Right cardiac atrium (tissue), 5 donors: Measurements from ENCODE around the gene MADCAM1. TPM values are rescaled to one million over a fixed set of nuclear protein-coding genes. Genes with fewer than 3 reads are reported as not detected.

Experiments used
- ATAC-seq, 2 donors: fragments of 200-7000 bp; cut with Tn5 transposase; one replicate each; pipeline versions ENCODE4 v1.8.0 to v1.9.1; 2020; ENCODE audit warnings: moderate library complexity in 2 of 2, mild to moderate bottlenecking in 1 of 2
- DNase-seq, 3 donors: peaks; one replicate each; pipeline ENCODE4 v3.0.0-alpha.2; 2020
- H3K27ac ChIP-seq: one replicate; pipeline ENCODE4 v1.5.1; 2013; ENCODE audit warnings: mild to moderate bottlenecking, low read length, control low read depth, moderate library complexity
- H3K27me3 ChIP-seq: one replicate; pipeline ENCODE4 v1.6.1; 2013; ENCODE audit not compliant: control insufficient read depth, insufficient read depth
- H3K4me1 ChIP-seq: one replicate; pipeline ENCODE4 v1.6.1; 2013; ENCODE audit warnings: low read length; ENCODE audit not compliant: control insufficient read depth, insufficient read depth
- H3K4me3 ChIP-seq: one replicate; pipeline ENCODE4 v1.5.1; 2013; ENCODE audit warnings: low read length, control low read depth
- H3K9me3 ChIP-seq: one replicate; pipeline ENCODE4 v1.6.1; 2013; ENCODE audit warnings: low read length; ENCODE audit not compliant: control insufficient read depth
- WGBS: extraction: QIAGEN DNeasy Blood & Tissue Kit; methylation state at CpG from one replicate; pipeline ENCODE4 v1.1.7; 2013; 5-methylcytosine and 5-hydroxymethylcytosine counted together
- intact Hi-C, 4 donors: fragments of 100-400 bp; cut with DNase I; formaldehyde crosslinking; loops; one replicate each; pipeline versions ENCODE4 v1.11.0 to v1.14.0; 2022 to 2023
- polyA plus RNA-seq: library from polyadenylated mRNA; stranded (reverse); fragments of 200-250 nt; gene quantifications from one replicate; pipeline ENCODE4 v1.2.3, GENCODE V29; 2013
- total RNA-seq, 4 donors: library from RNA; stranded (reverse); fragmentation: NEBNext Ultra II Directional; extraction: Animal tissue kit (Norgen Biotek cat#: 25700); gene quantifications; one replicate each; pipeline ENCODE4 v1.2.1, GENCODE V29; 2021
- donor health status: healthy with polysubstance abuse.
- donor health status: DM: no; HTN: yes; CAD: no.
- donor health status: DM: no; HTN: no; CAD: no.
- donor health status: DM: no; HTN: yes; CAD: no; lungs with severe emphysema.
- donor health status: DM: yes; HTN: yes; CAD: no.

MADCAM1 gene
- total and polyA plus RNA-seq, 5 donors, result 0.27 to 0.59 (median 0.34) TPM

- intact Hi-C loops, result loop anchor here in 3 of 4 donors (5.0 kb wide), 2 partner anchors 42 to 132 kb away; partner anchors contain the start of genes BSG (in 2 of the 3) and RNF126 (in 1 of the 3)
- WGBS, result 70% methylated on average over 38 of the region's 38 CpGs
- no peaks in the 10 kb centered on the region for H3K9me3 ChIP-seq
Measured at GRCh38 chr19:530134-531008, 34.1 kb downstream of the MADCAM1 start.

GRCh38 chr19:531009-531752 is 34.9 kb downstream of the MADCAM1 start:
- peaks cover 9% of the 10 kb centered on the region for H3K4me1 ChIP-seq
- peak overlapping the region; percentile 92 for H3K27ac ChIP-seq
- H3K9me3 ChIP-seq, result no peaks in the 10 kb centered on the region
- peak; percentile 67 to 80 for ATAC-seq
- no peaks in the 10 kb centered on the region for H3K27me3 ChIP-seq
- peak; percentile 84 to 96 (median 95) for DNase-seq
- H3K4me3 ChIP-seq, result peak overlapping the region; percentile 98
- WGBS, result under 1% methylated on average over 103 of the region's 103 CpGs
- intact Hi-C loops, result loop anchor here in 3 of 4 donors (5.0 kb wide), 2 partner anchors 41 to 131 kb away; partner anchors contain the start of genes BSG (in 2 of the 3) and RNF126 (in 1 of the 3)

More at GRCh38 chr19:530134-531008, 34.1 kb downstream of the MADCAM1 start:
- Histone ChIP-seq H3K27ac (no peak overlapping the region), H3K4me3 (peak overlapping the region; percentile 98), H3K27me3 (no peaks in the 10 kb centered on the region), H3K4me1 (peaks cover 9% of the 10 kb centered on the region)
- peak in 1 of 3 donors; percentile 69 for DNase-seq
- no peak for ATAC-seq

GRCh38 chr19:531753-532560 is 35.7 kb downstream of the MADCAM1 start, which contains the start of gene CDC34:
Gene CDC34, plus strand, starts transcription at chr19:531760. Its CDS starts 172 bp downstream, at chr19:531932.
- Histone ChIP-seq H3K4me3 (peak within 1 kb of the TSS; percentile 98), H3K27ac (peak within 1 kb of the TSS; percentile 92), H3K9me3 (no peaks in the 10 kb centered on the region), H3K4me1 (peaks cover 9% of the 10 kb centered on the region), H3K27me3 (no peaks in the 10 kb centered on the region)
- under 1% methylated on average over 84 of the region's 84 CpGs for WGBS
- peak; percentile 8 to 9 for ATAC-seq
- DNase-seq, result no peak
- intact Hi-C loops, result loop anchor here in 3 of 4 donors (5.0 kb wide), 2 partner anchors 40 to 130 kb away; partner anchors contain the start of genes BSG (in 2 of the 3) and RNF126 (in 1 of the 3)

DNA sequence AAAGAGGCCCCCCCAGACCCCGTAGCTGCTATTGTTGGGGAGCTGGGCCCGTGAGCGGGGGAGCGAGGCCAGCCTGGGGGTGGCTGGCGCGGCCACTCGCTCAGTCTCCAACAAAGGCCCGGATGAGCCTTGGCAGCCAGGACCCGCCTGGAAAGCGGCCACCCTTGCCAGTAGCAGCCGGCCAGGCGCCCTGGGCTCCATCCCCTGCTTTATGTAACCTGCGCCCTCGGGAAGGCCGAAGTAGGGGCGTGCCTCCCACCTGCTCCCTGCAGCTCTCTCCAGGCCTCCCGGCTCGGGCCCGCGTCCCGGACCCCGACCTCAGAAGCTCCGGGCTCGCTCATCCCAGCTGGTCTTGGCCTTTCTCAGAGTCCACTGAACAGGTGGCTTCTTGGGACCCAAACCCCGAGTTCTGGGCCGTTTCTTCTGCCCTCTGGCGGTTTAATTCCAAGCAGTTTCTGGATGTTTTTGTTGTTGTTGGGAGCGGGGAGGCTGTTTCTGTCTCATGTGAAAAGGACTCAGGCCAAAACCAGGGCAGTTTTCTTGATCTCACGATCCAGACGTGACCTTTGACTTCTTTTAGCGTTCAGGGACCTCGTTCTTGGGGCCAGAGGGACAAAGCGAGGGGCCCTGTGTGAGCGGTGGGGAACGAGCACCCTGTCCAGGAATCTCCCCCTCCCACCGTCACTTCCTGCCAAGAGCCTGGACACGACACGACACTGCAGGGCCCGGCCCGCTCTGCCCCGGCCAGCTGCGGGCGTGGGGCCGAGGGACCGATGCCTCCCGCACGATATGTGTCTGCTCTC is 36.5 kb downstream of the MADCAM1 start:
- ATAC-seq (peak; percentile 56), DNase-seq (peak; percentile 84 to 95 (median 93))
- peaks cover 9% of the 10 kb centered on the region for H3K4me1 ChIP-seq
- no peaks in the 10 kb centered on the region for H3K9me3 ChIP-seq
- no peaks in the 10 kb centered on the region for H3K27me3 ChIP-seq
- peak overlapping the region; percentile 71 for H3K27ac ChIP-seq
- WGBS, result under 1% methylated on average over 47 of the region's 47 CpGs
- H3K4me3 ChIP-seq, result peak overlapping the region; percentile 98
- intact Hi-C loops, result loop anchor here in 3 of 4 donors (5.0 kb wide), 2 partner anchors 40 to 130 kb away; partner anchors contain the start of genes BSG (in 2 of the 3) and RNF126 (in 1 of the 3)

- intact Hi-C loops, result loop anchor here in 3 of 4 donors (5.0 kb wide), 2 partner anchors 39 to 129 kb away; partner anchors contain the start of genes BSG (in 2 of the 3) and RNF126 (in 1 of the 3)
- no peaks in the 10 kb centered on the region for H3K27me3 ChIP-seq
- DNase-seq (peak in 1 of 3 donors; percentile 67), ATAC-seq (no peak)
- H3K9me3 ChIP-seq, result no peaks in the 10 kb centered on the region
- H3K4me3 ChIP-seq, result peak overlapping the region; percentile 98
- WGBS, result 27% methylated on average over 25 of the region's 25 CpGs
- peaks cover 9% of the 10 kb centered on the region for H3K4me1 ChIP-seq
- peak overlapping the region; percentile 71 for H3K27ac ChIP-seq
Measured at GRCh38 chr19:533364-534058, 37.2 kb downstream of the MADCAM1 start.

GRCh38 chr19:534088-534487 is 37.8 kb downstream of the MADCAM1 start:
- Histone ChIP-seq H3K4me3 (no peak overlapping the region), H3K27ac (no peak overlapping the region), H3K9me3 (no peaks in the 10 kb centered on the region), H3K27me3 (no peaks in the 10 kb centered on the region), H3K4me1 (peaks cover 9% of the 10 kb centered on the region)
- ATAC-seq, result no peak
- intact Hi-C loops, result loop anchor here in 3 of 4 donors (5.0 kb wide), 2 partner anchors 38 to 128 kb away; partner anchors contain the start of genes BSG (in 2 of the 3) and RNF126 (in 1 of the 3)
- 82% methylated on average over 14 of the region's 14 CpGs for WGBS
- DNase-seq, result peak in 1 of 3 donors; percentile 61

- Histone ChIP-seq H3K27ac (no peak overlapping the region), H3K27me3 (no peaks in the 10 kb centered on the region), H3K9me3 (no peaks in the 10 kb centered on the region), H3K4me1 (peaks cover 9% of the 10 kb centered on the region), H3K4me3 (no peak overlapping the region)
- DNase-seq, result peak in 1 of 3 donors; percentile 72
- no peak for ATAC-seq
- intact Hi-C loops, result no loop called here
- 74% methylated on average over 16 of the region's 16 CpGs for WGBS
Measured at GRCh38 chr19:535017-535835, 38.9 kb downstream of the MADCAM1 start.

DNA sequence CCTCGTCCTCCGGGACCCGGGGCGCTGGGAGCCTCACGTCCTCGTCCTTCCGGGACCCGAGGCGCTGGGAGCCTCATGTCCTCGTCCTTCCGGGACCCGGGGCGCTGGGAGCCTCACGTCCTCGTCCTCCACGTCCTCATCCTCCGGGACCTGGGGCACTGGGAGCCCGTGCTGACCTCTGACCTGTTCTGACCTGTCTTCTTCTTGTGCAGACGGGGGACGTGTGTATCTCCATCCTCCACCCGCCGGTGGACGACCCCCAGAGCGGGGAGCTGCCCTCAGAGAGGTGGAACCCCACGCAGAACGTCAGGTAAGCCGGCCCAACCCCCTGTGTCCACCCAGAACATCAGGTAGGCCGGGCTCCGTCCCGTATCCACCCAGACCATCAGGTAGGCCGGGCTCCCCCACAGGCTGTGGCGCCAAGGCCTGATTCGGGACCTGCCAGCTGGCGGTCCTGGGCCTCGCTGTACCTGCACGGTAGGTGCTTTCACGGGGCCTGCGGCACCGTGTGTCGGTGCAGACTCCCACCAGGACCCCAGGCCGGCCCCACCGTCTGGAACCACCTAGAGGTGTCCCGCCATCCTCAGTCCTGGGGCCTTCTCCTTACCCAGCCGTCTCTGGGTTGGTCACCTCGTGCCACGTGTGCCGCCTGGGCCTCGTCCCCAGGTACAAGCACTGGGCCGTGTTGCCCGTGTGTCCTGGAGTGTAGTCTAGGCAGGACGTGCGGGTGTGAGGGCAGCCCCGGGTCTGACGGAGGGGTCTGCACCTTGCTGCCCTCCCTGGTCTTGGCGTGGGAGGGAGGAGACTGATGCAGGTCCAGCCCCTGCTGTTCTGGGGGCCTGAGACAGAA is 40.0 kb downstream of the MADCAM1 start:
- Histone ChIP-seq H3K27me3 (no peaks in the 10 kb centered on the region), H3K4me3 (no peak overlapping the region), H3K4me1 (peaks cover 9% of the 10 kb centered on the region), H3K27ac (no peak overlapping the region), H3K9me3 (no peaks in the 10 kb centered on the region)
- ATAC-seq (no peak), DNase-seq (peak in 1 of 3 donors; percentile 63)
- 92% methylated on average over 55 of the region's 55 CpGs for WGBS
- intact Hi-C loops, result no loop called here
